ENCODE results near the gene TRIM42. TPM values are rescaled to one million over a fixed set of nuclear protein-coding genes. Genes with fewer than 3 reads are reported as not detected.

TRIM42 gene
- total RNA-seq, 1 donor from 2014 or later = not detected

- H3K27ac Mint-ChIP-seq (ENCODE audit: unreplicated experiment) = no peak overlapping the region
- peaks cover 13% of the 10 kb centered on the region for H3K4me1 Mint-ChIP-seq (ENCODE audit: low read depth, unreplicated experiment)
- H3K4me3 Mint-ChIP-seq (ENCODE audit: unreplicated experiment) = no peak overlapping the region
- Histone ChIP-seq H4K20me1 (ENCODE audit: insufficient read depth, low read length) (no peaks in the 10 kb centered on the region), H3K4me3 (ENCODE audit: insufficient read depth, low read depth, low read length) (no peak overlapping the region), H3K9me3 (ENCODE audit: insufficient read depth, low read depth, low read length) (no peaks in the 10 kb centered on the region), H3K27me3 (ENCODE audit: insufficient read depth, low read length) (no peaks in the 10 kb centered on the region), H3K79me2 (ENCODE audit: insufficient read depth, low read length) (no peaks in the 10 kb centered on the region), H3K27ac (ENCODE audit: low read depth, low read length) (no peak overlapping the region), H2AFZ (ENCODE audit: low read depth, low read length) (no peak overlapping the region), H3K36me3 (ENCODE audit: insufficient read depth, low read length) (no peaks in the 10 kb centered on the region), H3K4me2 (ENCODE audit: low read length) (no peak overlapping the region), H3K4me1 (ENCODE audit: insufficient read depth, low read length) (no peaks in the 10 kb centered on the region), H3K9ac (ENCODE audit: low read length) (no peak overlapping the region)
- no peak for FAIRE-seq
- no peak for TF ChIP-seq CTCF (IDR thresholded peaks at IDR 0.05; ENCODE audit: insufficient read depth, low read depth, low read length)
- no peak for TF ChIP-seq EZH2 (IDR thresholded peaks at IDR 0.05; ENCODE audit: insufficient read depth, low read length)
- H3K9me3 Mint-ChIP-seq (ENCODE audit: unreplicated experiment) = peaks cover 3% of the 10 kb centered on the region
- H3K27me3 Mint-ChIP-seq (ENCODE audit: low read depth, unreplicated experiment) = no peaks in the 10 kb centered on the region
- H3K36me3 Mint-ChIP-seq (ENCODE audit: low read depth, unreplicated experiment) = no peaks in the 10 kb centered on the region
- DNase-seq (ENCODE audit: low read depth) = no peak
These were observed 34.4 kb downstream of the TRIM42 start for GRCh38 chr3:140712301-140712700.

- H3K27me3 ChIP-seq (ENCODE audit: insufficient read depth, low read length) = no peaks in the 10 kb centered on the region
- FAIRE-seq = no peak
- H3K79me2 ChIP-seq (ENCODE audit: insufficient read depth, low read length) = no peaks in the 10 kb centered on the region
- no peak overlapping the region for H3K4me3 Mint-ChIP-seq (ENCODE audit: unreplicated experiment)
- H3K9me3 ChIP-seq (ENCODE audit: insufficient read depth, low read depth, low read length) = no peaks in the 10 kb centered on the region
- no peak overlapping the region for H3K9ac ChIP-seq (ENCODE audit: low read length)
- H3K4me3 ChIP-seq (ENCODE audit: insufficient read depth, low read depth, low read length) = no peak overlapping the region
- no peaks in the 10 kb centered on the region for H3K4me1 ChIP-seq (ENCODE audit: insufficient read depth, low read length)
- H3K27ac Mint-ChIP-seq (ENCODE audit: unreplicated experiment) = no peak overlapping the region
- no peak overlapping the region for H3K27ac ChIP-seq (ENCODE audit: low read depth, low read length)
- H3K4me2 ChIP-seq (ENCODE audit: low read length) = no peak overlapping the region
- peaks cover 3% of the 10 kb centered on the region for H3K9me3 Mint-ChIP-seq (ENCODE audit: unreplicated experiment)
- no peaks in the 10 kb centered on the region for H3K36me3 ChIP-seq (ENCODE audit: insufficient read depth, low read length)
- TF ChIP-seq CTCF (IDR thresholded peaks at IDR 0.05; ENCODE audit: insufficient read depth, low read depth, low read length) (no peak), EZH2 (IDR thresholded peaks at IDR 0.05; ENCODE audit: insufficient read depth, low read length) (no peak)
- H3K27me3 Mint-ChIP-seq (ENCODE audit: low read depth, unreplicated experiment) = no peaks in the 10 kb centered on the region
- H2AFZ ChIP-seq (ENCODE audit: low read depth, low read length) = no peak overlapping the region
- H3K4me1 Mint-ChIP-seq (ENCODE audit: low read depth, unreplicated experiment) = peaks cover 13% of the 10 kb centered on the region
- DNase-seq (ENCODE audit: low read depth) = no peak
- H3K36me3 Mint-ChIP-seq (ENCODE audit: low read depth, unreplicated experiment) = no peaks in the 10 kb centered on the region
- no peaks in the 10 kb centered on the region for H4K20me1 ChIP-seq (ENCODE audit: insufficient read depth, low read length)
These were observed 37.2 kb downstream of the TRIM42 start for GRCh38 chr3:140715035-140715434.

GRCh38 chr3:140717921-140718320 lies 40.1 kb downstream of the TRIM42 start:
- Histone ChIP-seq H3K4me3 (ENCODE audit: insufficient read depth, low read depth, low read length) (no peak overlapping the region), H3K79me2 (ENCODE audit: insufficient read depth, low read length) (no peaks in the 10 kb centered on the region), H4K20me1 (ENCODE audit: insufficient read depth, low read length) (no peaks in the 10 kb centered on the region), H3K27me3 (ENCODE audit: insufficient read depth, low read length) (no peaks in the 10 kb centered on the region), H3K9me3 (ENCODE audit: insufficient read depth, low read depth, low read length) (no peaks in the 10 kb centered on the region), H3K4me2 (ENCODE audit: low read length) (no peak overlapping the region), H3K27ac (ENCODE audit: low read depth, low read length) (no peak overlapping the region), H3K9ac (ENCODE audit: low read length) (no peak overlapping the region), H3K36me3 (ENCODE audit: insufficient read depth, low read length) (no peaks in the 10 kb centered on the region), H2AFZ (ENCODE audit: low read depth, low read length) (no peak overlapping the region), H3K4me1 (ENCODE audit: insufficient read depth, low read length) (no peaks in the 10 kb centered on the region)
- Mint-ChIP-seq H3K4me1 (ENCODE audit: low read depth, unreplicated experiment) (peaks cover 4% of the 10 kb centered on the region), H3K27me3 (ENCODE audit: low read depth, unreplicated experiment) (no peaks in the 10 kb centered on the region), H3K27ac (ENCODE audit: unreplicated experiment) (no peak overlapping the region), H3K9me3 (ENCODE audit: unreplicated experiment) (peaks cover 1% of the 10 kb centered on the region), H3K36me3 (ENCODE audit: low read depth, unreplicated experiment) (no peaks in the 10 kb centered on the region), H3K4me3 (ENCODE audit: unreplicated experiment) (no peak overlapping the region)
- FAIRE-seq (no peak), DNase-seq (ENCODE audit: low read depth) (no peak)
- no peak for TF ChIP-seq CTCF (IDR thresholded peaks at IDR 0.05; ENCODE audit: insufficient read depth, low read depth, low read length)
- TF ChIP-seq EZH2 (IDR thresholded peaks at IDR 0.05; ENCODE audit: insufficient read depth, low read length) = no peak
